Epithelial cell of prostate (primary cell): Measurements from ENCODE around the gene BICRA.
"Not testable (repeated sequence)": the region's sequence is repeated elsewhere in the genome, so short reads cannot be mapped to it uniquely, and the experiment has no call there.

Source experiments
- DNase-seq: peaks from one replicate; pipeline ENCODE4 v3.0.0-alpha.2; 2011; ENCODE audit warnings: low read depth, low spot score
- H3K27ac ChIP-seq: fragments of 450-650 bp; 2 replicates; pipeline ENCODE4 v1.5.1; 2017; ENCODE audit warnings: mild to moderate bottlenecking

BICRA gene

DNA sequence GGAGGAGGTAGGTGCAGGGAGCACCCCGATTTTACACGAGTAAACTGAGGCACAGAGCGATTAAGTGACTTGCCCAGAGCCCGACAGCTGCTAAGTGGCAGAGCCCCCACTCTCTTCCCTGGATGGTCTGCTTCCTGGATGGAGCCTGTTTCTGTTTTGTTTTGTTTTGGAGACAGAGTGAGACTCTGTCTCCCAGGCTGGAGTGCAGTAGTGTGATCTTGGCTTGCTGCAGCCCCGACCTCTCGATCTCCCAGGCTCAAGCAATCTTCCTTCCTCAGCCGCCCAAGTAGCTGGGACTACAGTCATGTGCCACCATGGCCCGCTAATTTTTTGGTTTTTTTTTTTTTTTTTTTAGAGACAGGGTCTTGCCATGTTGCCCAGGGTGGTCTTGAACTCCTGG lies 17.3 kb downstream of the BICRA start:
- no peak overlapping the region for H3K27ac ChIP-seq
- DNase-seq = no peak

DNA sequence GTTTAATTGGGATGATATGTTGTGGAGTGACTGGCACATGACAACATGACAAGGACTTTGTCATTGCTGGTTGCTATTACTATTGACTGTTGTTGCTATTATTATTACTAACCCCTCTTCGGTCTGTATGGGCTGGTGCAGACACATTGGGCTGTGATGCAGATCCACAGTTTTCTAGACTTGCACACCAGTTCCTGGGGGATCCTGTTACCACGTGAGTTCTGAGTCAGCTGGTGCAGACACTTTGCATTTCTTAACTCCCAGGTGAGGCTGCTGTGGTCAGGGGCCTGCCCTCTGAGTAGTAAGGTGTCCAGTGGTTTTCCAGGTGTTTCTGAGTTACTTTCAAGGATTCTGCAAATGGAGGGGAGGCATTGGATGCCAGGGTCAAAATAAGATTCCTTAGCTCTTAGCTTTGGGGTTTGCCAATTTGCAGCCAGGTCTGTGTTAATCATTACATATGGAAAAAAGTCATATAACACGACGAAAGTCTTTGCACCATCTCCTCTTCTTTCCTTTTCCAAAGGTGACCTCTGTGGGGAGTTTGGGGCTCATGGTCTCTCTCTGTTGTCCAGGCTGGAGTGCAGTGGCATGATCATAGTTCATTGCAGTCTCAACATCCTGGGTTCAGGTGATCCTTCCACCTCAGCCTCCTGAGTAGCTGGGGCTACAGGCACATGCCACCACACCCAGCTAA lies 19.3 kb downstream of the BICRA start:
- DNase-seq = no peak
- no peak overlapping the region for H3K27ac ChIP-seq

DNA sequence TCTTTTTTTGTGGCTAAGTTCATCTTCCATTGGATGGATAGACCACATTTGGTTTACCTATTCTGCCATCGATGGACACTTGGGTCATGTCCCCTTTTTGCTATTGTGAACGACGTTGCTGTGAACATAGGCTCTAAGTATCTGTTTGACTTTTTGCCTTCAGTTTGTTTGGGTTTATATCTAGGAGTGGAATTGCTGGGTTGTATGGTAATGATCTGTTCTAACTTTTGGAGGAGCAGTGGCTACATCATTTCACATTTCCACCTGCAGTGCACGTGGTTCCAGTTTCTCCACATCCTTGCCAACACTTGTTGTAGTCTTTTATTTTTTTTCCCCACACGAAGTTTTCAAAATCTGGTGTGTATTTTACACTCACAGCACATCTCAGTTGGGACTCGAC lies 21.7 kb downstream of the BICRA start:
- no peak overlapping the region for H3K27ac ChIP-seq

DNA sequence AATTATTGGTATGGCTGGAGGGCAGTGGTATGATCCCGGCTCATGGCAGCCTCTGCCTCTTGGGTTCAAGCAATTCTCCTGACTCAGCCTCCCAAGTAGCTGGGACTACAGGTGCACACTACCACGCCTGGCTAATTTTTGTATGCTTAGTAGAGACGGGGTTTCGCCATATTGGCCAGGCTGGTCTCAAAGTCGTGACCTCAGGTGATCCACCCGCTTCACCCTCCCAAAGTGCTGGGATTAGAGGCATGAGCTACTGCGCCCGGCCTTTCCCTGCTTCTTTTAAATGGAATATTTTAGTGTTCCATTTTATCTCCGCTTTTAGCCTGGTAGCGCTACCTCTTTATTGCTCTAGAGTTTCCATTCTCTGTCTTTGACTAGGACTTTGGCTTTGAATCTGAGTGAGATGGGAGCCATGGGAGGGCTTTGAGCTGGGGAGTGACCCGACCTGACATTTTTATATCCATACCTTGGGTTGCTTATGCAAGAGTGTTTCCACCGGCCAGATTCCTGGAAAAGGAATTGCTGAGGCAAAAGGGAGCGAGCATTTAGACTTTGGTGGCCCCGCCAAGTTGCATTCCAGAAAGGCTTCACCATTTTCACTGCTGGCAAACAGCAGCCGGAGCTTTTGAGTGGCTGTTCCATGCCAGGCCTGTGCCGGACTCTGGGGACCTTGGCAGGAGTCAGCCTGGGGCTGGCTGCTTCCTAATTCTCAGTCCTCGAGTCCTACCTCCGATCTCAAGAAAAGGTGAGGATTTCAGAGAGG lies 22.9 kb downstream of the BICRA start:
- DNase-seq = no peak

More for the DNA sequence above, 21.7 kb downstream of the BICRA start:
- no peak for DNase-seq

DNA sequence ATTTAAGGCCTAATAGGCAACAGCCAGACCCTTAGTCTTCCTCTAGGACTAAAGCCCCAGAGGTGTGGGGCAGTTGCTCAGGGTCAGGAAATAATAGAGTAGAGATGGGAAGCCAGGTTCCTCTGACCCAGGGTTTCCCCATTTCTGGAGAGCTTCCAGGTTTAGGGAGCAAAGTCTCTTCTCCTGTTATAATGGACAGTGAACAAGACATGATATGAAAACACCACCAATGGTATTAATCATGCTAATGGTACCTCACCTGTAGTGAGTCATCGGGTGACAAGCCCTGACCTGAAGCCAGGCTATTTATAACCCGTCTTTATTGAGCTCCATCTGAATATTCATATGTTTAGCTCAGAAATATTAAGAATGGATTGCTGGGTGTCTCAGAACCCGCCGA lies 24.6 kb downstream of the BICRA start:
- peak overlapping the region; percentile 30 for H3K27ac ChIP-seq
- peak; percentile 66 for DNase-seq

More for the DNA sequence above, 22.9 kb downstream of the BICRA start:
- H3K27ac ChIP-seq = no peak overlapping the region

DNA sequence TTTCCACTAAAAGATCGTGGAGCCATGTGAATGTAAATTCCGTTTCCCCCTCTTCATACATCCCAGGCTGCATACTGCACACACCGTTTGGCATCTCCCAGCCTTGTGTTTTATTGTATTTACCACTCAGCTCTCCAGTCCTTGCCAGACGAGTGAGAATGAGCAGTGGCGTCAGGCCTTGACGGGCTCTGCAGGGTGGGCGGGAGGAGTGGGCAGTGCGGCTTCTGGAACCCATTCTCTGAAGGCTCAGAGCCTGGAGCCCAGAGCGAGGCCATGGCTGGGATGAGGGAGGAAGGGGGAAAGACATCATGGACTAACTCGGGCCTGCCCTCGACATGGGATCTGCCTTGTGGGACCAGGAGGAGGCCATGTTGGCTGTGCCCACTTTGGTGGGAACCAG lies 25.1 kb downstream of the BICRA start:
- H3K27ac ChIP-seq = no peak overlapping the region
- no peak for DNase-seq

DNA sequence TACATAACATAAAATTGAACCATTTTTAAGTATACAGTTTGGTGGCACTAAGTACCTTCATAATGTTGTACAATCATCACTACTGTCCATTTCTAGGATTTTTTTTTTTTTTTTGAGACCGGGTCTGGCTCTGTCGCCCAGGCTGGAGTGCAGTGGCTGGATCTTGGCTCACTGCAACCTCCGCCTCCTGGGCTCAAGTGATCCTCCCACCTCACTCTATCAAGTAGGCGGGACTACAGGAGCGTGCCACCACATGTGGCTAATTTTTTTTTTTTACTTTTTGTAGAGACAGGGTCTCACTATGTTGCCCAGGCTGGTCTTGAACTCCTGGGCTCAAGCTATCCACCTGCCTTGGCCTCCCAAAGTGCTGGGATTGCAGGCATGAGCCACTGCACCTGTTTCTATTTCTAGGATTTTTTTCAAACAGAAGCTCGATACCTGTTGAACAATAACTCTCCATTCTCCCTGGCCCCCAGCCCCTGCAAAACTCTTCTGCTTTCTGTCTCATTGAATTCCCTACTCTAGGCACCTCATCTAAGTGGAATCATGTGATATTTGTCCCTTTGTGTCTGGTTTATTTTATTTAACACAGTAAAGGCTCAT lies 26.3 kb downstream of the BICRA start:
- H3K27ac ChIP-seq, DNase-seq: not testable (repeated sequence)

DNA sequence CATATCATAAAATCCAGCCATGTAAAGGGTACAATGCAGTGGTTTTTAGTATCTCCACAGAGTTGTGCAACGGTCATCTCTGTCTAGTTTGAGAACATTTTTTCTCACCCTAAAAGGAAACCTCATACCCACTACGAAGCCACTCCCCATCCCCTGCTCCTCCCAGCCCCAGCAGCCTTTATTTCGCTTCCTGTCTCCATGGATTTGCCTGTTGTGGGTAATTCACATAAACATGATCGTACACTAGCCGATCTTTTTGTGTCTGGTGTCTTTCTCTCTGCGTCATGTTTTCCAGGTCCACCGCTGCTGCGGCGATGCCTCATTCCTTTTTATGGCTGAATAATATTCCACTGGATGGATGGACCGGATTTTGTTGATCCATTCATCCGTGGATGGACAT lies 28.6 kb downstream of the BICRA start:
- H3K27ac ChIP-seq = no peak overlapping the region
- no peak for DNase-seq

DNA sequence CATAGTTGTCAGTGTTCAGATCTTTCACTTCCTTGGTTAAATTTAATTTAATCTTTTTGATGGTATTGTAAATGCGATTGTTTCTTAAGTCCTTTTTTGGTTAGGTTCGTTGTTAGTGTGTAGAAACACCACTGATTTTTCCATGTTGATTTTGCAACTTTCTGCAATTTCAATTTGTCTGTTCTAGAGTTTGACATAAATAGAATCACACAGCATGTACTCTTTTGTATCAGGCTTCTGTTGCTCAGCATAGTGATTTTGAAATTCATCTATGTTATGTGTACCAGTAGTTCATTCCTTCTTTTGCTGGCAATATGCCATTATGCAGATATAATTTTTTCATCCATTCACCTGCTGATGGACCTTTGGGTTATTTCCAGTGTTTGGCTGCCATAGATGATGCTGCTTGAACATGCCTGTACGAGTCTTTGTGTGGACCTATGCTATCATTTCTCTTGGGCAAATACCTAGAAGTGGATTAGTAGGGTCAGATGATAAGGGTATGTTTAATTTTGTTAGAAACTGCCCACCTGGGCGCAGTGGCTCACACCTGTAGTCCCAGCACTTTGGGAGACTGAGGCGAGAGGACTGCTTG lies 33.1 kb downstream of the BICRA start:
- no peak for DNase-seq
- no peak overlapping the region for H3K27ac ChIP-seq

DNA sequence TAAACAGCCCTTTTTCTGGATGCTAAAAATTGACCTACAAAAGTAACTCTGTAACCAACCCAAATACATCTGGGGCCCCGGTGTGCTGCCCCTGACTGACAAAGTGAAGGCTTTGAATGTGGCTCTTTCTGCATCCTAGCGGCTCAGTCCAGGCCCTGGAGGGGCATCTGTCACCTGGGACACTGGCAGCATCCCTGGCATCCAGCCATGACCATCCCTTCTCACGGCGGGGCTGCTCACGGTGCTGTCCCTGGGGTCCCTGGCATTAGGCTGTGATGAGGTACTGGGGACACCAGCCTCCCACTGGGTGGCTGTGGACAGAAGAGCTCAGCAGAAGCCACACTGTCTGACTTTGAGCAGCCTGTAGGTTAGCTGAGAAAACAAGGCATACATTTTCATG lies 34.3 kb downstream of the BICRA start:
- no peak overlapping the region for H3K27ac ChIP-seq
- no peak for DNase-seq

DNA sequence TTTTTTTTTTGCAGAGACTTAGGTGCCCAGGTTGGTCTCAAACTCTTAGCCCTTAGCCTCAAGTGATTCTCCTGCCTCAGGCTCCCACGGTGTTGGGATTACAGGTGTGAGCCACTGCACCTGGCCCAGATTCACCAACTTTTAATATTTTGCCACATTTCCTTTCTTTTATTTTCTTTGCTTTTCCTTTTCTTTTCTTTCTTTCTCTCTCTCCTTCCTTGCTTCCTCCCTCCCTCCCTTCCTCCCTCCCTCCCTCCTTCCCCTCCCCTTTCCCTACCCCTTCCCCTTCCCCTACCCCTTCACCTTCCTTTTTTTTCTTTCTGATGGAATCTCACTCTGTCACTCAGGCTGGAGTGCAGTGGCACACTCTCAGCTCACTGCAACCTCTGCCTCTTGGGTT lies 35.3 kb downstream of the BICRA start:
- no peak overlapping the region for H3K27ac ChIP-seq

DNA sequence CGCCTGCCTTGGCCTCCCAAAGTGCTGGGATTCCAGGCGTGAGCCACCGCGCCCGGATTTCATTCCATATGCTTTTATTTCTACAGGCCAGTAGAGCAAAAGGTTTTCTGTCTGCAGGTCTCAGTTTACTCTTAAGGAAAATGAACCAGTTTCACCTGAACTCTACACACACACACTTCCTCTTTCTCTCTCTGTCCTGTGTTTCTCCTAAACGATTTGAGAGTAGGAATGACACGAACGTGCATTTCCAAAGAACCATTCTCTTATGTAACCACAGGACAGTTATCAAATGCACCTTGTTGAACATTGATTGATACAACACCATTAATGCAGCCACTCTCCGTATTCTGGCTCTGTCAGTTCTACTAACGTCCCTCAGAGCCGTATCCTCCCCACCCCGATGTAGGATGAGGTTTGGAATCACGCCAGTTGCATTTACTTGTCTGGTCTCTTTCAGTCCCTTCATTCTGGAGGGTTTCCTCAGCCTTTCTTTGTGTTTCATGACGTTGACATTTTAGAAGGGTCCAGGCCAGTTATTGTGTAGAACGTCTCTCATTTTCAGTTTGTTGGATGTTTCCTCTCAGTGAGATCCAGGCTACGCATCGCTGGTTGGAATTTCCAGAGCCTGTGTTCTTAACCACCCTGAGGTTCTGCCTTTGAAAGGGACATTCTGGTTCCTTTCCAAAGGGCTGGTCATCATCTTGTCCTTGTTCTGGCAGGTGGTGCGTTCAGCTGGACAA lies 36.0 kb downstream of the BICRA start:
- DNase-seq = no peak
- H3K27ac ChIP-seq = peak overlapping the region; percentile 20

More for the DNA sequence above, 35.3 kb downstream of the BICRA start:
- DNase-seq = no peak

DNA sequence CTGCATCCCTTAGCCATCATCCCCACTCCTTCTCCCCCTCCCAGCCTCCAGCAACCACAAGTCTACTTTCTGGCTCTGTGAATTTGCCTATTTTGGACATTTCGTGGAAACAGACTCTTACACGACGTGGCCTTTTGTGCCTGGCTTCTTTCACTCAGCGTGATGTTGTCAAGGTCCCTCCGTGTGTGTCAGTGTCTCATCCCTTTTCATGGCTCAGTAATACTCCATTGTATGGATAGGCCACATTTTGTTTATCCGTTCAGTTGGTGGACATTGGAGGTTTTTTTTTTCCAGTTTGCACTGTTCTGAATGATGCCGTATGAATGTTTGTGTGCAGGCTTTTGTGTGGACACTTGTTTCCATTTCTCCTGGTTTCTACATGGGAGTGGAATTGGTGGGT lies 38.0 kb downstream of the BICRA start:
- no peak for DNase-seq
- H3K27ac ChIP-seq = no peak overlapping the region

DNA sequence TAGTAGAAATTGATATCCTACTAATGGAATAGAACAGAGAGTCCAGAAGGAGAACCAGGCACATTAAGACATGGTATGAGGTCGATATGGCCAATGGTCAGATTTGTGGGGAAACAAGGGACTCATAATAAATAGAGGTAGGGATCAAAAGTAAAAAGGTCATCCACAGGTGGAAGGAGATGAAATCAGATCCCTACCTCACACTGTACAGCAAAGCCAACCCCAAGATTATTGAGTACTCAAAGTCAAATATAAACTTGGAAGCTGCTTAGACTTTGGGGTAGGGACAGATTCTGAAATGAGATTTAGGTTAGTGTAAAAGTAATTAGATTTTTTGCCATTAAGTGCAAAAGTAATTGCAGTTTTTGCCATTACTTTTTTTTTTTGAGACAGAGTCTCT lies 40.7 kb downstream of the BICRA start:
- DNase-seq = no peak
- H3K27ac ChIP-seq = no peak overlapping the region

DNA sequence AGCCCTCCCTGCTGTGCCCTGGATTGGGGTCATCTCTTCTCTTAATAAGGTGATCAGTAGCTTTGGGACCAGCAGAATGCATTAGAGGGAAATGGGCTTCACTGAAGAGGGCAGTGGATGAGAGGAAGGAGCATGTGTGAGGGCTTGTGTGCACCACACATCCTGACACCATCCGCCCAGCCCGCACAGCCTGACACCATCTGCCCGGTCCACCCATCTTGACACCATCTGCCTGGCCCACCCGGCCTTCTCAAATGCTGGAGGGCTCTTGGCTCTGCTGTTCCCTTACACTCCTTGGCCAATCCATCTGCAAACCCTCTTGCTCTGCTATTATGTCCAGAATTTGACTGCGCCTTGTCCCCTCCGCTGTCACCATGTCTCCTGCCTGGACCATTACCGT lies 41.8 kb downstream of the BICRA start:
- H3K27ac ChIP-seq = no peak overlapping the region
- no peak for DNase-seq

DNA sequence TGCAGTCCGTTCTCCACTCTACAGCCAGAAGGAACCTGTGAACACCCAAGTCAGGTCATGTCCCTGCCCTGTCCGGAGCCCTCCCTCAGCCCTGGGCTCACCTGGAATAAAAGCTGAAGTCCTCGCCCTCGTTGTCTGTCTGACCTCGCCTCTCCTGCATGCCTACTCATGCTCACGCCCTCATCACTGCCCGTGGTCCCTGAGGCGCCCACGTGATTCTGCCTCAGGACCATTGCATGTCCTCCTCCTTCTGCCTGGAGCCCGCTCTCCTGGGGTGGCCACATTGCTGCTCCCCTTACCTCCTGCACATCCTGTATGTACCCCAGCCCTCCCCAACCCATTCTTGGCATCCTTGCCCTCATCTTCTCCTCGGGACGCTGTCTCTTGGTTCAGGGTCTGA lies 42.2 kb downstream of the BICRA start:
- no peak overlapping the region for H3K27ac ChIP-seq
- DNase-seq = no peak

DNA sequence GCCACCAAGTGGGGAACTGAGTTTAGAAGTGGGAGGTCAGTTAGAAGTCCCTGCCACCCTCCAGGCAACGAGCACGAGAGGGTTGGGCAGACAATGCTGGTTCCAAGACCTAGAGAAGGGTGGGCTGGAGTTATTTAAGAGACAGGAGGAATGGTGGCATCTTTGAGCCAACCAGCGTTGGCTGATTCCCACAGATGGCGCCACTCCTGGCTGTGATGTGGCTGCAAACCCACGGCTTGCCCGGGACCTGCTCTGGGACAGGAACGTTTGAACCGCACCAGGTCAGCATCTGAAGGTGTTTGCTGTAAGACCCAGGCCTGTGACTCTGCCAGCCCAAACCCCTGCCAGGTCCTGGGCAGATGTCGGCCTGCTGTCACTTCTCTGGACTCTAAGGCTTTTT lies 42.8 kb downstream of the BICRA start:
- H3K27ac ChIP-seq = no peak overlapping the region
- no peak for DNase-seq

DNA sequence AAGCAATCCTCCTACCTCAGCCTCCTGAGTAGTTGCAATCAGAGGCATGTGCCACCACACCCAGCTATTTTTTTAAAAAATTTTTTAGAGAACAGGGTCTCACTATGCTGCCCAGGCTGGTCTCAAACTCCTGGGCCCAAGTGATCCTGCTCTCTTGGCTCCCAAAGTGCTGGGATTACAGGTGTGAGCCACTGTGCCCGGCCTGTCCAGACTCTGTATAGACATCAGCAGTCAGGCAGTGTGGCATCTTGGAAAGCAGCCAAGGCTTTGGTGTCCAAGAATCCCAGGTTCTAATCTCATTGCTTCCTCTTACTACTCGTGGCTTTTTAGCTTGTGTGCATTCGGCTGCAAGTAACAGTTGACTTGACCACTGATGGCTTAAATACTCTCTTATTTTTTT lies 43.4 kb downstream of the BICRA start:
- DNase-seq = no peak
- no peak overlapping the region for H3K27ac ChIP-seq

DNA sequence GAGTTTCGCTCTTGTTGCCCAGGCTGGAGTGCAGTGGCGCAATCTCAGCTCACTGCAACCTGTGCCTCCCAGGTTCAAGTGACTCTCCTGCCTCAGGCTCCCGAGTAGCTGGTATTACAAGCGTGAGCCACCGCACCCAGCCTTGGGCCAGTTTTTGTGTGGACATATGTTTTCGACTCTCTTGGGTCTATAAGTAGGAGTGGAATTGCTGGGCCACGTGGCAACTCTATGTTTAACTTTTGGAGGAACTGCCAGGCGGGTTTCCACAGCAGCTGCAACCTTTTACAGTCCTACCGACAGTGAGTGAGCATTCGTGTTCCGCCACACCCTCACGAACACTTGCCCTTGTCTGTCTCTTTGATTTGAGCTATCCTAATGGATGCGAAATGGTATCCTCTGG lies 44.9 kb downstream of the BICRA start:
- no peak overlapping the region for H3K27ac ChIP-seq
- no peak for DNase-seq

DNA sequence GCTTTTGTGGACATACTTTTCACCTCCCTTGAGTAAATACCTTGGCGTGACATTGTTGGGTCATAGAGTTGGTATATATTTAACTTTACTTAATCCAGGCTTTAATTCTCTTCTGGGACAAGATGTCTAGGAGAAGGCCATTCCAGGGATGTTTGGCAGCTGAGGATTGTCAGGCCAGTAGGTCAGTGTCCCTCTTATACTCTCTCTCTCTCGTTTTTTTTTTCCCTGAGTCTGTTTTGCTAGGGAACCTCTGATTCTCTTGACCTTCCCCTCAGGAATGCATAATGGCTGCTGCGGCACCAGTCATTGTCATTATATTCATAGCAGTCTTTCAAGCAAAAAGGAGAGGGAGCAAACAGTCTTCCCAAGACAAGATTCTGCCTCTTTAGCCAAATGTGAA lies 48.8 kb downstream of the BICRA start:
- no peak overlapping the region for H3K27ac ChIP-seq
- no peak for DNase-seq
